Measurements from ENCODE around the gene STOX1.
"Not testable (repeated sequence)": the region's sequence is repeated elsewhere in the genome, so short reads cannot be mapped to it uniquely, and the experiment has no call there.

Gene STOX1

DNA sequence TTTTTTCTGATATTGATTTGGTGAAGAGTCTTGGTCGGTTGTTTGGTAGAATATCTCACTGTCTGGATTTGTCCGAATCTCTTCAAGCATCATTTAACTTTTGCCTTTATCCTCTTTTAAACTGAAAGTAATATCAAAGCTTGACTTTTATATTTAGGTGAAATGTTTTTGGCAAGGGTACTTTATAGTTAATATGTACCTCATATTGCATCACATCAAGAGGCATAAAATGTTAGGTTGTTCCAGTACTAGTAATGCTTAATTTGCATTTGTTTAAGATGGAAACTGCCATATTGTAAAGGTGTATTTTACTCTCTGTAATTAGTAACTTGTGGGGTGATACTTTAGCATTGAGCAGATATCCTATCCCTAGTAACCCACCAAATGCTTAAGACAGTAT, 111.6 kb downstream of the STOX1 start:
- Histone ChIP-seq H3K4me3 (ENCODE audit: low read length) (no peak overlapping the region), H3K27me3 (ENCODE audit: insufficient read depth, low read length) (no peaks in the 10 kb centered on the region), H3K9me3 (ENCODE audit: insufficient read depth, low read depth, low read length) (no peaks in the 10 kb centered on the region), H3K36me3 (ENCODE audit: insufficient read depth, low read depth, low read length) (peaks cover 60% of the 10 kb centered on the region), H3K27ac (ENCODE audit: low read length) (no peak overlapping the region), H3K9ac (ENCODE audit: low read depth, low read length) (no peak overlapping the region), H3K4me1 (ENCODE audit: insufficient read depth, low read length) (no peaks in the 10 kb centered on the region)

DNA sequence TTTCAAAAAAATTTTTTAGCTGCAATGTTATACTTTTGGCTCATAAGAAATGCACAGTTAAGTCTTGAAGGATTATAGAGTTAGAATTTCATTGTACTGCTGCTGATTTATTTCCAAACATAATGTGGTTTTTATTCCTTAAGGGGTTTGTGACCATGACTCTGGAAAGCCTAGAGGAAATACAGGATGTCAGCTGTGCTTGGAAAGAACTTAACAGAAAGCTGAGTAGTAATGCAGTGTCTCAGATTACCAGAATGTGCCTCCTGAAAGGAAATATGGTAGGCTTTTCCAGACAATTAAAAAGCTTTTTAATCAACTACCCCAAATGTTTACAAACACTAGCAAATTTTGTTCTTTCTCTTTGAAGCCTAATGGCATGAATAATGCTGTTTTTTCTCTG, 113.6 kb downstream of the STOX1 start:
- H3K27me3 ChIP-seq (ENCODE audit: insufficient read depth, low read length); H3K9ac ChIP-seq (ENCODE audit: low read depth, low read length); H3K4me3 ChIP-seq (ENCODE audit: low read length); H3K4me1 ChIP-seq (ENCODE audit: insufficient read depth, low read length); H3K27ac ChIP-seq (ENCODE audit: low read length); H3K9me3 ChIP-seq (ENCODE audit: insufficient read depth, low read depth, low read length): not testable (repeated sequence)
- H3K36me3 ChIP-seq (ENCODE audit: insufficient read depth, low read depth, low read length) = peaks cover 55% of the 10 kb centered on the region
